Measurements from ENCODE around the gene ORC3. TPM values are rescaled to one million over a fixed set of nuclear protein-coding genes. Genes with fewer than 3 reads are reported as not detected.

ORC3 gene
- total and polyA plus RNA-seq, 2 of the 4 experiments (the other 2 are of a cell fraction), result 22.3 to 30.6 TPM

DNA sequence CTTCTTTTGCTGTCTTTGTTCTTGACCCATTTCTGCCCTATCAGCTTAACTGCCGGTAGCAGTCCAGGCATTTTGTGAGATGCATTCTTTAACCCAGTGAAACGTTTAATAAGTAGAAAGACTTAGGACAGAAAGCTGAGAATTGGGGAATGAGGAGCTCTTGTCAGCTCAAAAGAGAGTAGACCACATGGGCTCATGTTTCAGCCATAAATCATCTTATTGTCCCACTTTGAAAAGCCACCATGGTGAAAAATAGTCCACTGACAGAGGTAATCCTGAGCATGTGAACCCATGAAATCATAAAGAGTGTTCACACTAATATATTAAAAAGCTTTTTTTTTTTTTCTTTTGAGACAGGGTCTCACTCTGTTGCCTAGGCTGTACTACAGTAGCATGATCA is 16.3 kb downstream of the ORC3 start:
- Histone ChIP-seq H3K14ac (replicated peaks; ENCODE audit: low read depth, low read length) (no peak overlapping the region), H4K20me1 (ENCODE audit: insufficient read depth, low read length) (no peaks in the 10 kb centered on the region), H2BK120ac (ENCODE audit: low read depth, low read length) (no peak overlapping the region), H3K4me2 (ENCODE audit: low read depth, low read length) (no peak overlapping the region), H3K4me1 (ENCODE audit: control insufficient read depth, insufficient read depth, low read length) (no peaks in the 10 kb centered on the region), H2BK20ac (ENCODE audit: low read depth, low read length) (no peak overlapping the region), H2BK15ac (ENCODE audit: low read depth, low read length) (no peak overlapping the region), H2AK9ac (replicated peaks; ENCODE audit: low read depth, low read length, poor library complexity) (no peak overlapping the region), H3K27me3 (ENCODE audit: control insufficient read depth, insufficient read depth, low read length) (no peaks in the 10 kb centered on the region), H4K91ac (ENCODE audit: insufficient read depth, low read depth, low read length) (no peak overlapping the region), H3K9ac (ENCODE audit: low read depth, low read length) (no peak overlapping the region), H2AFZ (replicated peaks; ENCODE audit: low read length, poor library complexity) (no peak overlapping the region), H3K27ac (ENCODE audit: insufficient read depth, low read length) (no peak overlapping the region), H2AK5ac (ENCODE audit: low read depth, low read length) (no peak overlapping the region), H3K4ac (ENCODE audit: low read depth, low read length) (no peak overlapping the region), H3K4me3 (ENCODE audit: insufficient read depth, low read depth, low read length) (no peak overlapping the region), H3K18ac (ENCODE audit: low read depth, low read length) (no peak overlapping the region), H4K5ac (ENCODE audit: low read depth, low read length) (no peak overlapping the region), H4K8ac (ENCODE audit: low read depth in 2 of 2, low read length in 2 of 2) (no peak overlapping the region), H3K56ac (ENCODE audit: extremely low read depth, insufficient read depth, low read length) (no peak overlapping the region), H3K36me3 (ENCODE audit: control insufficient read depth, insufficient read depth, low read length) (peaks cover 10% of the 10 kb centered on the region), H3K9me1 (ENCODE audit: insufficient read depth, low read length) (no peaks in the 10 kb centered on the region), H3K9me3 (ENCODE audit: control insufficient read depth, insufficient read depth, low read length) (no peaks in the 10 kb centered on the region), H3K23ac (ENCODE audit: low read depth, low read length) (no peak overlapping the region), H3K79me1 (ENCODE audit: low read depth in 1 of 2, low read length in 2 of 2) (no peaks in the 10 kb centered on the region), H2BK5ac (ENCODE audit: low read depth, low read length, poor library complexity, severe bottlenecking) (no peak overlapping the region)
- no peak for TF ChIP-seq CTCF (conservative IDR thresholded peaks at IDR 0.05; ENCODE audit: low read depth, low read length)
- TF ChIP-seq NFE2L2 (IDR thresholded peaks at IDR 0.05; ENCODE audit: low read depth, low read length), result no peak
- TF ChIP-seq, protein P1, sequence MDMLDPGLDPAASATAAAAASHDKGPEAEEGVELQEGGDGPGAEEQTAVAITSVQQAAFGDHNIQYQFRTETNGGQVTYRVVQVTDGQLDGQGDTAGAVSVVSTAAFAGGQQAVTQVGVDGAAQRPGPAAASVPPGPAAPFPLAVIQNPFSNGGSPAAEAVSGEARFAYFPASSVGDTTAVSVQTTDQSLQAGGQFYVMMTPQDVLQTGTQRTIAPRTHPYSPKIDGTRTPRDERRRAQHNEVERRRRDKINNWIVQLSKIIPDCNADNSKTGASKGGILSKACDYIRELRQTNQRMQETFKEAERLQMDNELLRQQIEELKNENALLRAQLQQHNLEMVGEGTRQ (IDR thresholded peaks at IDR 0.05; ENCODE audit: low read depth, low read length), result no peak
- no peak for TF ChIP-seq BHLHE40 (IDR thresholded peaks at IDR 0.05; ENCODE audit: low read depth, low read length)
- no peak for TF ChIP-seq POLR2A (IDR thresholded peaks at IDR 0.05; ENCODE audit: low read depth, low read length)
- in situ Hi-C loops (cut with MboI; ENCODE audit: low sequenced_read_pairs), result no loop called here
- POLR2A ChIA-PET (ENCODE audit: unreplicated experiment), result no interaction called here
- dilution Hi-C loops (cut with HindIII; ENCODE audit: low sequenced_read_pairs, unreplicated experiment), result no loop called here
- 60% methylated on average over 1 of the region's 2 CpGs; no CpG with 5 or more reads in 1 of the 2 experiments for WGBS, 2 experiments (ENCODE audit: extremely low coverage in 2 of 2, insufficient read length in 1 of 2)
- CTCF ChIA-PET, result no interaction called here
- DNase-seq, result no peak
- intact Hi-C loops (cut with micrococcal nuclease), result no loop called here
- ATAC-seq (ENCODE audit: low read depth), result no peak
- no TSS peak for BruUV-seq (replicated peaks)

Data from IMR-90 (cell line).